CD4-positive, alpha-beta memory T cell (primary cell): ENCODE data around the gene TPSB2. TPM values are rescaled to one million over a fixed set of nuclear protein-coding genes. Genes with fewer than 3 reads are reported as not detected.
"Not testable (repeated sequence)": the region's sequence is repeated elsewhere in the genome, so short reads cannot be mapped to it uniquely, and the experiment has no call there.

ENCODE experiments used
- CTCF ChIA-PET: fragments of 350-600 bp; sonication (Branson Sonifier 250); formaldehyde crosslinking; loops from one replicate; lab custom pipeline; 2021; ENCODE audit warnings: inconsistent platforms; ENCODE audit not compliant: partially characterized antibody; lab: Charles Lee
- POLR2A ChIA-PET: fragments of 350-600 bp; sonication (Branson Sonifier 250); formaldehyde crosslinking; loops from one replicate; lab custom pipeline; 2021; ENCODE audit not compliant: partially characterized antibody; lab: Charles Lee
- DNase-seq, 5 donors: peaks; one replicate each; pipeline versions ENCODE4 v3.0.0 to v3.0.0-alpha.2; 2020 to 2022; ENCODE audit warnings: mixed read lengths in 1 of 5
- H3K27ac ChIP-seq: one replicate; pipeline ENCODE4 v1.7.0; 2013; ENCODE audit warnings: low read depth, low read length
- H3K27me3 ChIP-seq: 2 replicates; pipeline ENCODE4 v1.7.0; 2013; ENCODE audit warnings: mild to moderate bottlenecking, low read length, moderate library complexity; ENCODE audit not compliant: insufficient read depth
- H3K36me3 ChIP-seq: 2 replicates; pipeline ENCODE4 v1.7.0; 2013; ENCODE audit warnings: mild to moderate bottlenecking, low read length, moderate library complexity; ENCODE audit not compliant: insufficient read depth
- H3K4me1 ChIP-seq: 2 replicates; pipeline ENCODE4 v1.7.0; 2013; ENCODE audit warnings: mild to moderate bottlenecking, low read length, moderate library complexity; ENCODE audit not compliant: insufficient read depth
- H3K4me3 ChIP-seq, 2 donors: one replicate each; pipeline ENCODE4 v1.7.0; 2013; ENCODE audit warnings: low read length in 2 of 2, mild to moderate bottlenecking in 1 of 2
- H3K9me3 ChIP-seq, 2 donors: one replicate each; pipeline ENCODE4 v1.7.0; 2013; ENCODE audit warnings: low read length in 2 of 2, control low read depth in 1 of 2; ENCODE audit not compliant: control insufficient read depth in 1 of 2
- H3K27ac Mint-ChIP-seq, 7 donors: one replicate each; pipeline ENCODE4 v1.8.0; 2020 to 2021; ENCODE audit warnings: mixed read lengths in 7 of 7, mild to moderate bottlenecking in 6 of 7, inconsistent platforms in 3 of 7, moderate library complexity in 3 of 7
- H3K27me3 Mint-ChIP-seq, 2 donors: one replicate each; pipeline ENCODE4 v1.8.0; 2020 to 2021; ENCODE audit warnings: mixed read lengths in 2 of 2
- H3K36me3 Mint-ChIP-seq, 2 donors: one replicate each; pipeline ENCODE4 v1.8.0; 2020 to 2021; ENCODE audit warnings: mixed read lengths in 2 of 2, inconsistent platforms in 1 of 2, mild to moderate bottlenecking in 1 of 2
- H3K4me1 Mint-ChIP-seq, 4 donors: one replicate each; pipeline ENCODE4 v1.8.0; 2020 to 2021; ENCODE audit warnings: mixed read lengths in 4 of 4, mild to moderate bottlenecking in 1 of 4
- H3K4me3 Mint-ChIP-seq, 8 donors: one replicate each; pipeline ENCODE4 v1.8.0; 2020 to 2021; ENCODE audit warnings: mixed read lengths in 8 of 8, mild to moderate bottlenecking in 7 of 8, moderate library complexity in 6 of 8, inconsistent platforms in 3 of 8
- H3K9me3 Mint-ChIP-seq, 8 donors: one replicate each; pipeline ENCODE4 v1.8.0; 2020 to 2021; ENCODE audit warnings: mixed read lengths in 8 of 8, mild to moderate bottlenecking in 5 of 8, inconsistent platforms in 3 of 8, moderate library complexity in 1 of 8
- intact Hi-C: fragments of 100-400 bp; cut with micrococcal nuclease; formaldehyde crosslinking; loops from one replicate; pipeline ENCODE4 v1.15.1; 2023
- polyA plus RNA-seq, 2 donors: library from polyadenylated mRNA; unstranded; fragments of 300-500 nt; fragmentation: Illumina TruSeq; gene quantifications; one replicate each; pipeline ENCODE4 v1.2.3, GENCODE V29; 2021
- total RNA-seq, 2 experiments: library from RNA; stranded (reverse); gene quantifications; one replicate each; pipeline ENCODE4 v1.2.3, GENCODE V29; 2021

TPSB2 gene
- total and polyA plus RNA-seq, 4 experiments from 2014 or later: not detected

GRCh38 chr16:1196494-1196893 is 33.5 kb downstream of the TPSB2 start:
- H3K9me3 ChIP-seq: no peaks in the 10 kb centered on the region
- ChIA-PET CTCF (no interaction called here), POLR2A (no interaction called here)
- intact Hi-C loops: no loop called here
- no peak for DNase-seq
- H3K4me1 Mint-ChIP-seq: peaks cover 0 to 3% (median 0%) of the 10 kb centered on the region in 4 donors
- H3K4me1 ChIP-seq: no peaks in the 10 kb centered on the region
- no peaks in the 10 kb centered on the region for H3K36me3 ChIP-seq
- no peak overlapping the region for H3K27ac ChIP-seq
- H3K27me3 Mint-ChIP-seq: peaks cover 0 to 2% of the 10 kb centered on the region in 2 donors
- no peak overlapping the region for H3K4me3 ChIP-seq
- no peaks in the 10 kb centered on the region for H3K27me3 ChIP-seq
- H3K9me3 Mint-ChIP-seq: no peaks in the 10 kb centered on the region
- no peak overlapping the region for H3K4me3 Mint-ChIP-seq
- no peak overlapping the region for H3K27ac Mint-ChIP-seq
- H3K36me3 Mint-ChIP-seq: no peaks in the 10 kb centered on the region

- H3K27me3 ChIP-seq: no peaks in the 10 kb centered on the region
- Mint-ChIP-seq H3K27me3 (peaks cover 0 to 2% of the 10 kb centered on the region in 2 donors), H3K4me3 (no peak overlapping the region), H3K36me3 (no peaks in the 10 kb centered on the region), H3K9me3 (no peaks in the 10 kb centered on the region), H3K27ac (no peak overlapping the region), H3K4me1 (peaks cover 0 to 3% (median 0%) of the 10 kb centered on the region in 4 donors)
- no peak overlapping the region for H3K4me3 ChIP-seq
- intact Hi-C loops: no loop called here
- no peak for DNase-seq
- no peaks in the 10 kb centered on the region for H3K36me3 ChIP-seq
- CTCF ChIA-PET: no interaction called here
- POLR2A ChIA-PET: no interaction called here
- no peaks in the 10 kb centered on the region for H3K9me3 ChIP-seq
- H3K27ac ChIP-seq: no peak overlapping the region
- H3K4me1 ChIP-seq: no peaks in the 10 kb centered on the region
Observed at GRCh38 chr16:1195393-1195666, 34.7 kb downstream of the TPSB2 start.

GRCh38 chr16:1194665-1195392 is 35.2 kb downstream of the TPSB2 start:
- no peaks in the 10 kb centered on the region for H3K4me1 ChIP-seq
- H3K36me3 ChIP-seq: no peaks in the 10 kb centered on the region
- CTCF ChIA-PET: interaction anchor here (1.4 kb wide), 1 partner anchor 137 kb away, joined by 5 read pairs; no protein-coding TSS in a partner anchor
- POLR2A ChIA-PET: no interaction called here
- H3K9me3 ChIP-seq: no peaks in the 10 kb centered on the region
- intact Hi-C loops: no loop called here
- no peak overlapping the region for H3K4me3 ChIP-seq
- no peaks in the 10 kb centered on the region for H3K27me3 ChIP-seq
- Mint-ChIP-seq H3K36me3 (no peaks in the 10 kb centered on the region), H3K27ac (no peak overlapping the region), H3K9me3 (no peaks in the 10 kb centered on the region), H3K4me1 (peaks cover 0 to 3% (median 0%) of the 10 kb centered on the region in 4 donors), H3K4me3 (no peak overlapping the region), H3K27me3 (peaks cover 0 to 2% of the 10 kb centered on the region in 2 donors)
- peak in 1 of 5 donors; percentile 19 for DNase-seq
- no peak overlapping the region for H3K27ac ChIP-seq

DNA sequence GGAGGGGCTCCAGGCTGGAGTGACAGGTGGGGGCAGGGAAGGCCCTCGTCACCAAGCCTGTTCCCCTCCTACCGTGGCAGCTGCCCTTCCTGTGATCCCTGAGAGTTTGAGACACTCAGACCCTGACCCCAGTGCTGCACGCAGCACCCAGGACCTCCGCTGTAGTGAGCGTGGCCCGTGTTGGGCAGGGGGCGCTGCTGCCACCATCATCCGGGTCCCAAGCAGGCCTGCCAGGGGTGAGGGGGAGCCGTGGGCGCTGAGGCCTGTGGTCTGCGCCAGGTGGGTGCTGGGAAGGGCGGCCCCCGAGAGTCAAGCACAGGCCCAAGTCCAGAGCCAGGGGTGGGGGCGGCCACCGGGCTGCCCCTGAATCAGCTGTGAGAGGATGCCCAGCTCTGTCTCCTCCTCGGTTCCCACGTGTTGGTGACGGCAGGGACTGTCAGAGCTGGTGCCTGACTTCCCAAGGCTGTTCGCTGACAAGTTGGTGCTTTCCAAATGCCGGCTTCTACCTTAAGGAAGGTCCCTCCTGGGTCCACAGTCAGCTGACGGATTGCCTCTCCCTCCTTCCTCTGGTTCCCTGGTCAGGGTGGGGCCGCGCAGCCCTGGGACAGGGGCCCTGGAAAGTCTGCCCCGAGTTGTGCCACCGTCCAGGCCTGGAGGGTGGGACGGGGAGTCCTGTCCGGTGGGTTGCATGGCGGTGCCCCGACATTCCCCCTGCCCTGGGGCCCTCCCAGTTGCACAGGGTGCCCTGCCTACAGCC is 36.0 kb downstream of the TPSB2 start:
- ChIA-PET CTCF (interaction anchor here (0.9 to 1.4 kb wide), 2 partner anchors 14 to 136 kb away, joined by 3 to 5 read pairs; no protein-coding TSS in a partner anchor), POLR2A (no interaction called here)
- Mint-ChIP-seq H3K27ac (no peak overlapping the region), H3K27me3 (peaks cover 0 to 2% of the 10 kb centered on the region in 2 donors), H3K9me3 (no peaks in the 10 kb centered on the region), H3K4me1 (peaks cover 0 to 3% (median 0%) of the 10 kb centered on the region in 4 donors), H3K4me3 (no peak overlapping the region), H3K36me3 (no peaks in the 10 kb centered on the region)
- H3K4me1 ChIP-seq: no peaks in the 10 kb centered on the region
- no peak overlapping the region for H3K4me3 ChIP-seq
- no peak for DNase-seq
- H3K36me3 ChIP-seq: no peaks in the 10 kb centered on the region
- no peaks in the 10 kb centered on the region for H3K27me3 ChIP-seq
- no peak overlapping the region for H3K27ac ChIP-seq
- H3K9me3 ChIP-seq: no peaks in the 10 kb centered on the region
- intact Hi-C loops: no loop called here

GRCh38 chr16:1193143-1193824 is 36.7 kb downstream of the TPSB2 start:
- no peaks in the 10 kb centered on the region for H3K36me3 ChIP-seq
- no peaks in the 10 kb centered on the region for H3K27me3 ChIP-seq
- Mint-ChIP-seq H3K27me3 (peaks cover 0 to 2% of the 10 kb centered on the region in 2 donors), H3K9me3 (no peaks in the 10 kb centered on the region), H3K4me3 (no peak overlapping the region), H3K27ac (no peak overlapping the region), H3K36me3 (no peaks in the 10 kb centered on the region), H3K4me1 (peaks cover 0 to 3% (median 0%) of the 10 kb centered on the region in 4 donors)
- H3K9me3 ChIP-seq: no peaks in the 10 kb centered on the region
- DNase-seq: no peak
- intact Hi-C loops: no loop called here
- no peaks in the 10 kb centered on the region for H3K4me1 ChIP-seq
- ChIA-PET POLR2A (no interaction called here), CTCF (interaction anchor here (0.9 to 1.4 kb wide), 2 partner anchors 15 to 136 kb away, joined by 3 to 5 read pairs; no protein-coding TSS in a partner anchor)
- no peak overlapping the region for H3K27ac ChIP-seq
- H3K4me3 ChIP-seq: no peak overlapping the region

DNA sequence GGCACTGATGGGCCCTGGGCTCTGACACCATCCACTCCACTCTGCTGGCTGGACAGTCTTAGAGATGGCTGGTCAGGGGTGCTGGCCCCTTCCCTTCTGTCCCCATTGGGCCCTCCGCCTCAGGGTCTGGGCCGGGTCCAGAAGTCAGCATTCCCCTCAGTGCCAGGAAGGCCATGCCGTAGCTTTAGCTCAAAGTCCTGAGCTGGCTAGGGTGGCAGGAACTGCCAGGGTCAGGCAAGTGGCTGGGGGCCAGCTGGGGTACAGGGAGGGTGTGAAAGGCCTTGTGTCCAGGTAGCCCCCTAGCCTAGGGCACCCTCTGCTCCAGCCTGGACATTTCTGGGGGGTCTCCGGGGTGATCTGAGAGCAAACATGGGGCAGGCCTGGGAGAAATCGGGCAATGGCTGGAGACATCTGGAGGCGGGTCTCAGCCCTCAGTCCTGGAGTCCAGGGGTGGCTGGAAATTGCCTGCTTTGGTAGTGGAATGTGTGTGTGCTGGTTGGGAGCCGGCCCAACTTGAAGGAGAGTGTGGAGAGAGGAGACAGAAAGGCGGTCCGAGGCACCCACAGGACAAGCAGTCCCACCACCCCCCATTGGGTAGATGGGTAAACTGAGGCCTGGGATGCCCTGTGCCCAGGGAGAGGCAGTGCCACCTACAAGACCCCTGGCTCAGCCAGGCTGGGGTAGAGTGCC is 37.5 kb downstream of the TPSB2 start:
- Histone ChIP-seq H3K4me1 (no peaks in the 10 kb centered on the region), H3K4me3 (no peak overlapping the region), H3K27ac (no peak overlapping the region), H3K9me3 (no peaks in the 10 kb centered on the region), H3K27me3 (no peaks in the 10 kb centered on the region), H3K36me3 (no peaks in the 10 kb centered on the region)
- Mint-ChIP-seq H3K36me3 (no peaks in the 10 kb centered on the region), H3K4me1 (peaks cover 0 to 3% (median 0%) of the 10 kb centered on the region in 4 donors), H3K27ac (no peak overlapping the region), H3K27me3 (peaks cover 0 to 2% of the 10 kb centered on the region in 2 donors), H3K4me3 (no peak overlapping the region), H3K9me3 (peaks cover 0 to 3% (median 0%) of the 10 kb centered on the region in 8 donors)
- no peak for DNase-seq
- ChIA-PET CTCF (no interaction called here), POLR2A (no interaction called here)
- intact Hi-C loops: no loop called here

- H3K4me1 ChIP-seq, CTCF ChIA-PET, H3K27ac Mint-ChIP-seq, H3K9me3 Mint-ChIP-seq, H3K27ac ChIP-seq, H3K27me3 Mint-ChIP-seq, H3K4me3 Mint-ChIP-seq, H3K4me1 Mint-ChIP-seq, H3K4me3 ChIP-seq, H3K9me3 ChIP-seq, intact Hi-C loops, H3K36me3 ChIP-seq, DNase-seq, H3K27me3 ChIP-seq, POLR2A ChIA-PET, H3K36me3 Mint-ChIP-seq: not testable (repeated sequence)
Observed at GRCh38 chr16:1190789-1191188, 39.2 kb downstream of the TPSB2 start.
